Activated T-helper 1 cell treated with anti-CD3 and anti-CD28 coated beads, Interleukin-2, amount 50 U/mL, for 16 hours (primary cell): ENCODE data around the gene TUBA4B.
"Not testable (repeated sequence)": the region's sequence is repeated elsewhere in the genome, so short reads cannot be mapped to it uniquely, and the experiment has no call there.

ENCODE experiments used
- DNase-seq, 2 donors: peaks; one replicate each; pipeline ENCODE4 v3.0.0-alpha.2; 2020; ENCODE audit warnings: low read depth in 1 of 2, low spot score in 1 of 2

Gene TUBA4B

DNA sequence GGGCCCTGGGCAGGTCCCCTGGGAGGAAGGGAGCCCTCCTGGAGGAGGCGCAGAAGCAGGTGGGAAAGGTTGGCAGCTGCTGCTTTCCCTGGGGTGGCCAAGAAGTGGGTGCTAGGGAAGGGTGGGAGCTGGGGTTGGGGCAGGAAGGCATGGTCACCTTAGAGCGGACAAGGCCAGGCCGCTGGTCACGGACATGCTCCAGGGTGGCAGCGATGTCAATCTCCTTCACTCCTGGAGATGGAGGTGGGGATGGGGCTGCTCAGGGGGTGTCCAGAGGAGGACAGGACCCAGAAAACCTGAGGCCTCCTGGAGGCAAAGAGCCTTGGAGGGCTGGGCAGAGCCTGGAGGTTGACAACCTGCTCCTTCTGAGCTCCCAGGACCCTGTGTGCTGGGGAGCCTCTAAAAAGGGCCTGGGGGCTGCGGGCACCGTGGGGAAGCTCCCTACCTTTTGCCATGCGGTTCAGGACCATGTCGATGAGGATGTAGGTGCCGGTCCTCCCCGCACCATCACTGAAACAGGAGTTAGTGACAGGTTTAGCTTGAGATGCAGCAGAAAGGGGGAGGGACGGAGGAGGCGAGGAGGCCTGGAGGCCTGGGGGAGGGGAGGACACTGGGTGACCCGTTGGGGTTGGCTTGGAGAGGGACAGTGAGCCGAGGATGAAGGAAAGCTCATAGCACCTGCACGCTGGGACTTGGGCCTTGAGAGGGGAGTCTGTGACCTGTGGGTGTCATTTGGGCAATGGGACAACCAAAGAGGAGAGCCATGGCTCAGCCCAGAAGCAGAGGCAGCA lies 37.5 kb downstream of the TUBA4B start:
- DNase-seq, result no peak

DNA sequence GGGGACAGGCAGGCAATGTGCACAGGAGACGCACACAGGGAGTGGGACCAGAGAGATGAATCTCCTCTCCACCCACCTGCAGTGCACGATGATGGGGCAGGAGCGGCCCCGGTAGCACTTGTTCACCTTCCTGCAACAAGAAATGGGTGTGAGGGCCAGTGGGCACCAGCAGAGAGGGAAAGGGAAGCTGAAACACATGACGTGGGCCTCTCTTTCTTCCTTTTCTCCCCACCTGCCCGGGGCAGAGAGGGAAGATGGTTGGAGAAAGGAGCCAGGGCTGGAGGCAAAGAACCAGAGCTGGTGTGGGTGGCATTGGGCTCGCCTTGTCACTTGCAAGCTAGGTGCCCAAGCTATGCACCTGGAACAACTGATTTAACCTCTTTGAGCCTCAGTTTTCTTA lies 38.4 kb downstream of the TUBA4B start:
- no peak for DNase-seq

DNA sequence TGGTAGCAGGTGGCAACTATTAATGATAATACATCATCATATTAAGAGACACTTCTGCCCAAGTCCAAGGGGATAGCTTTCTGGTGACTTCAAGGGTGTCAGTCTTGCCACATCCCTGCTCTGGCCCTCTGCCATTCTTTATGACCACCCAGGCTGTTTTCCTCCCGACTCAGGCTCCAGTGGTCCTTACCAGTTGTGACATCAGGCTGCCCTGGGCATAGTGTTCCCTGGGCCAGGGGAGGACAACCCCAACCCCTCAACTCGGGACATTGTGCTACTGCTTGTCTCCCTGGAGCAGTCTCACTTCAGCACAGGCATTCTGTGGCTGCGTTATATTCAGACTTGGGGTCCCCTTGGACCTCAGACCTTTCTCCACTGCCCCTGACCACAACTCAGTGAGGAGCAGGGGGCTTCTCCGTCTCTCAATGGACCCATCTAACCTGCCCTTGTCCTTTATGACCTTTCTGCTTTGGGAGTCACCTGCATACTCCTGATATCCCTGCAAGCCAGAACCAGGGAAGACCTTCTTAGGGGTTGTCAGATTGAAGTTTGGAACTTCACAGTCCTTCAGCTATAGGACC lies 39.0 kb downstream of the TUBA4B start:
- no peak for DNase-seq

DNA sequence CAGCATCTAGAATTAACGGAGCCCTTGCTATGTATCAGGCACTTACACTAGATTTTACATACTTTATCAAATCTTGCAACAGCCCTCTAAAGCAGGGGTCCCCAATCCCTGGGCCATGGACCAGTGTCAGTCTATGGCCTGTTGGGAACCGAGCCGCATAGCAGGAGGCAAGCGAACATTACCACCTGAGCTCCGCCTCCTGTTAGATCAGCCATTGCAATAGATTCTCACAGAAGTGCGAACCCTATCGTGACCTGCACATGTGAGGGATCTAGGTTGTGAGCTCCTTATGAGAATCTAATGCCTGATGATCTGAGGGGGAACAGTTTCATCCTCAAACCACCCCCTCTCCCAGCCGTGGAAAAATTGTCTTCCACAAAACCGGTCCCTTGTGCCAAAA lies 39.6 kb downstream of the TUBA4B start:
- no peak for DNase-seq

DNA sequence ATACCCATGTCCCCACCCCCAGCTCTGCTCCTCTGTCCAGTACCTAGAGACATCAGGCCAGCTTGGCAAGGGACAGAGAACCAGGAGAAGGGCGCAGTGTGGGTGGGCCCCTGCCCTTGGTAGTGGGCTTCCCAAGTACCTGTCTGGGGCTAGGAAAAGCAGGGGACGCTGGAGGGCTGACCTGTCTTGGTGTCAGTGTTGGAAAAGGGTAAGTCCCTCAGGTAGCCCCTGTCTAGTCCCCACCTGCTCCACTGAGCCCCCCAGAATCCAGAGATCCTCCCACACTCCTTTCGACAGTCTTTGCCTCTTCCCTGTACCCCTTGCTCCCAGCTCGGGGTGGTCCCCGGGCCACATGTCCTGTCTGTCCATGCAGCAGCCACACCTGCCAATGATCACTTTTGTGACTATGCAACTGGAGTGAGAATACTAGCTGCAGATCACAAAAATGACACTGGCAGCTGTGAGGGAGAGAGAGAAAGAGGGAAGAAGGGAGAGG lies 40.7 kb downstream of the TUBA4B start:
- DNase-seq, result no peak

DNA sequence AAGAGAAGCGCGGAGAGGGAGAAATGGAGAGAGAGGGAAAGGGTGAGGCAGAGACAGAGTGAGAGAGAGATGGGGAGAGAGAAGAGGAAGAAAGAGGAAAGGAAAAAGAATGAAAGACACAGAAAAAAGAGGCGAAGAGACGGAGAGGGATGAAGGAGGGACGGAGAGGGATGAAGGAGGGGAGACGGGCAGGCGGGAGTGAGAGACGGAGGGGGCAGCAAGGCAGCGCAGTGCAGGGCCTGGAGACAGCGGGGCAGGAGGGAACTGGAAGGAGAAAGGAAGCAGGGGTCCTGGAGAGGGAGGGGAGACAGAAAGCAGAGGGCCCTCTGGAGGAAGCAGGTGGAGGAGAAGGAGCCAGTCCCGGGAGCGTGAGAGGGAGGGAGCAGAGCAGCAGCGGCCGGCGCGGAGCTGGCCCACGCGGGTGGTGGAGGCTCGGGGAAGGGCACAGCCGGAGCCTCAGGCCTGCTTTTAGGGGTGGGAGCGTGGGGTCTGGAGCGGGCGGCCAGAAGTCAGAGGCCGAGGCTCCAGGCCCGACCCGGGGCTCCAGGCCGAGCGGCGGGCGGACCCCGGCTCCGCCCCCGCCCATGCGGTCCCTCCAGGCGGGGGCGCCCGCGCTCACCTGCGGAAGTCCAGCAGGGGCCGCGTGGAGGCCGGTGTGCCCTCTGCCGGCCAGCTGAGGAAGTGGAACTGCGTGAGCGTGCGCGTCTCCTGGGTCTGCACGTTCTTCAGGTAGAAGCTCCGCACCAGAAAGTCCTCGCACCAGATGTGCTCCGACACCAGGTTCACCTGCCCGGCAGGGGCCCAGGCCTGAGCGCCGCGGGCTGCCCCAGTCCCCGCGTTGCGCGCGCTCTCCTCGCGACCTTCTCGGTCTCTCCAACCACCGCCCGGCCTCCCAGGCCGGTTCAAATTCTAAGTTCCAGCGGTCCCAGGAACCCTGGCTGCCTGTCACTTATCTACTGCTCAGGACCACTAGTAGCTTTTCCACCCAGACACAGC lies 41.6 kb downstream of the TUBA4B start:
- DNase-seq, result peak; percentile 77 to 87

DNA sequence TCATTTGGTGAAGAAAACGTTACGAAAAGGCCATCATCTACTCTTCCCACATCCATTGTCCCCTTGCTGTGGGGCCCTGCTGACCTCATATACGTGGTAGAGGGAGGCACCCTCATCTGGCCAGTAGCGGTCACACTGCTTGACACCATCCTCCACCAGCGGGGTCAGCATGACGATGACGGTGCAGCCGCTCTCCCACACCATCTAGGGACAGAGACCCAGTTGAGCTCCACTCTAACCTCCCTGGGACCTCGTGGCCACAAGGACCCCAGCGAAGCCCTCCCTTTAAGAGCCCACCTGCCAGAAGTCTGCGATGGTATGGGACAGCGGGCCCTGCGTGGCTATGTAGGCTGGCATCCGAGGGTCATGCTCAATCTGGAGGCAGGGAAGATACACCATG lies 43.1 kb downstream of the TUBA4B start:
- no peak for DNase-seq

DNA sequence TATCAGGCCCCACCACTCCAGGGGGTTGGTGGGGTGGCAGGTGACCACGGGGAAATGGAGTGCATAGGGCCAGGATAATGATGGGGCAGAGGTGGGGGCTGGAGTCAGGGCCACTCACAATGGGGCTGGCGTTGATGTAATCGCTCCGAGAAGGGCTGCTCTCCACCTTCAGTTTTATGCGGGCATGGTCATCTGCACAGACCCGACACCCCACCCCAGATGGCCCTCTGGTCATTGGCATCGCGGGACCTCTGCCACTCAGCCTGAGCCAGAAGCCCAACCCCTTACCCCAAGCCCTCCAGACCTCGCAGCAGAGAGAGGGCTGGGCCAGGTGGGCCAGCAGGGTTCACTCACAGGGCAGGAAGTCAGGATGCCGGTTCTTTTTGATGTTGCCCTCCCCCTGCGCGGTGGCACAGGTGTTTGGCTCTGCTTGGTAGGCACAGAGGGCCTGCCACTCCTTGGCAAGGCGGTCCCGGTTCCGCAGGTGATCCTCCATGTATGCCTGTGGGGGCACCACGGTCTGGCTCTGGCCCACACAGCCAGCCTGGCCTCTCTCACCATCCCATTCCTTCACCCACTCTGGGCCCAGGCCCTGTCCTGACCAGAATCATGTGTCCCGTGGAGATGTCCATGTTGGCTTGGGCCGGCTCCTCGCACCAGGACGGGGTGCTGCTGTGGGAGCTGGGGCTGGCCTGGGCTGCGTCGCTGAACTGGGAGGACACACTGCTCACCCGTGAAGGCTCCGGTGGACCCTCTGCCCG lies 43.8 kb downstream of the TUBA4B start:
- no peak for DNase-seq

DNA sequence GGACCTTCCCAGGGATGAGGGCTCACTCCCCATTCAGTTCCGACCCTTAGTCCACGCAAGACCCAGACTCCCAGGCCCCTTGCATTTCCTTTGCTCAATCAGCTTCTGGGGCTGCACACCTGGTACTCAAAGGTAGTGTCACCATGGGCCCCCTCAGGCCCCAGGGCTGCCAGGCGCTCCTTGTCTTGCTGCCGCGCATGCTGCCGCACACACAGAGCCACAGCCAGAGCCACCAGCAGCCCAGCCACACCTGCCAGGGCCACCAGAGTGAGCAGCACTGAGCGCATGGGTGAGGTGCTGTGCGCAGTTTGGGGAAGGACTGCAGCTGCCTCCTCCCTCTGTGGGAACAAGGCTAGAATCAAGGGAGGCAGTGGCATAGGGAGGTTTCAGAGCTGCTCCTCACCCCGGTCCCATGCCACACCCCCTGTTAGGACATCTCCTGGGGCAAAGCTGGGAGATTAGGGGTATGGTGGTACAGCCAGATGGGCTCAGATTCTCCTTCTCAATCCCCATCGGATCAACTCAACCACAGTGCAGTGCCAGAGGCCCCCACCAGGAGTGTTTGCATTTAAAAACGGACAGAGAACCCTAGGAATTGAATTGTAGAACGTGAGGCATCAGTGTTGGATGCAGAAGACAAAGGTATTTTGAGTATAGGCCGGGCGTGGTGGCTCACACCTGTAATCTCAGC lies 44.9 kb downstream of the TUBA4B start:
- DNase-seq, result no peak

DNA sequence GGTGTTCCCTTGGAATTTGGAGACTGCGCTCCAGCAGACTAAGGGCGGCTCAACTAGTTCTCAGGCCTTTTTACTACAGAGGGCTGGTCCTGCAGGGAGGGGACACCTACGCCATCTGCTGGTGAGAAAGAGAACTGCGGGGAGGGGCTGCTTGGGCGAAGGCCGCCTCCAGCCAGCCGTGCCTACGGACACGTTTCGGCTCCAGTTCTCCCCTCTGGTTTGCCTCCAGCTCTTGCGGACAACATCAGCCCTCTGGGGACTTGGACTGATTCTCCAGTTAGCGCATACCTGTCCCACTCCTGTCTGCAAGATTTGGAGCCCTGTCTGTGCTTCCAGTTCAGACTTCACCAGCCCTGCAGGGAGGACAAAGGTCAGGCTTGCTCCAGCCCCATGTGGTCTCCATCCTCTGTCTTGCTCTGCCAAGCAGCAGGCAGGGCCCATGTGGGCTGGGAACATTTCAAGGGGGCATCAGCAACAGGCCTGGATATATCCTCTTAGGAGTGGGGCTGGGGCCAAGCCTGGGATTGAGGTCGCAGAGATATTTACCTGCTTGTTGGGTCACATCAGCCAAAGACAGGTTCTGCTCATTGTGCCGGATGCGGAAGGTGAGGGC lies 45.8 kb downstream of the TUBA4B start:
- DNase-seq, result peak; percentile 81 to 86

DNA sequence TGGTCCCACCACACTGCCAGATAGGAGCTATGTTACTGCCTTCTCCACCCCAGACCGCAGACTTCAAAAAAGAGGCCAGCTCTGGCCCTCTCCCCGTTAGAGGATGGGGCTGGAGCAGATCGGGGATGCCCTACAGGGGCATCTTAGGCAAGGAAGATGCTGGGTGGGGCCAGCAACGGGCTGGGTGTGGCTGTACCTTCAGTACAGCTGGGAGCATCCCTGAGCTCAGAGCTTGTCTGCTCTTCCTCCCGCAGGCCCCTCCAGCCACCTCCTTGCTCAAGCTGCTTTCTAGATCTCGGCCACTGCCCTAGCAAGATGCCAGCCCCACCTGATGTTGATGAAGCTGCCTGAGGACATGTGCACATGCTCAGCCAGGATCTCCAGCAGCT lies 46.3 kb downstream of the TUBA4B start:
- no peak for DNase-seq

DNA sequence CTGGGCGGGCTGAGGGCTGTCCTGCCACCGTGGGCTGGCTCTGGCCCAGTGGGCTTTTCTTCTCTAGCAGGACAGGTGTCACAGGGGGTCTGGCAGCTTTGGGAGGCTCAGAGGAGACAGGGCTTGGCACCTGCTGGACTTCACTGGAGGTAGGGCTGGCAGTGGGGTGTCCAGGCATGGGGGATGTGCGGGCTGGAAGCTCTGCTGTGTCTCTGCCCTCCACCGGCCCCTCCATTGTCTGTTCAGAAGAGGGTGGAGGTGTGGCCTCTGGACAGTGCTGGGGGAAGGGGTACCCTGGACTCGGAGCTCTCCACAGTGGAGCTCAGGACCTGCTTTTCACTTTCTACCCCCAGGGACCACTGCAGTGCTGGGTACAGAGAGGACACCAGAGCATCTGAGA lies 47.0 kb downstream of the TUBA4B start:
- no peak for DNase-seq

DNA sequence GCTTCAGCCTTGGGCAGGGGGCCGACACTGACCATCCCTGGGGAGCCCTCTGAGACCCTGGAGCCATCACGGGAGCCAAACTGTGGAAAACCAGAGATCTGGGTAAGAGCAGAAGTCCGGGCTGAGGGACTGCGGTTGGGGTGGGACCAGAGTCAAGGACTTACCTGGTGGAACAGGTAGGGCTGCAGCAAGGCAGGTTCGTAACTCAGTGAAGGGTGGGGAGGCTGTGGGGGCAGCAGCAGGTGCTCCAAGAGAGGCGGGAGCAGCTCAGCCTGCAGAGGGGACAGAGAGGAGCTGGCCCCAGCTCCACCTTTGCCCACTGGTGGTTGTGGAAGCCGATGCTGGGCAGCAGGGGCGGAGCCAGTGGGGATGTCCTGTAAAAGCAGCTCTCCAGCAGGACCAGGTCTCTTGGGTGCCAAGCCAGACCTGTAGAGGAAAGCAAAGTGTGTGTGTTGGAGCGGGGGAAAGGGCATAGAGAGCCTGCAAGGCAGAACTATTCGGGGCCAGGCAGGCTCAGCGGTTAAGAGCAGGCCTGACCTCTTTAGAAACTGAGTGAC lies 49.4 kb downstream of the TUBA4B start:
- DNase-seq, result no peak

DNA sequence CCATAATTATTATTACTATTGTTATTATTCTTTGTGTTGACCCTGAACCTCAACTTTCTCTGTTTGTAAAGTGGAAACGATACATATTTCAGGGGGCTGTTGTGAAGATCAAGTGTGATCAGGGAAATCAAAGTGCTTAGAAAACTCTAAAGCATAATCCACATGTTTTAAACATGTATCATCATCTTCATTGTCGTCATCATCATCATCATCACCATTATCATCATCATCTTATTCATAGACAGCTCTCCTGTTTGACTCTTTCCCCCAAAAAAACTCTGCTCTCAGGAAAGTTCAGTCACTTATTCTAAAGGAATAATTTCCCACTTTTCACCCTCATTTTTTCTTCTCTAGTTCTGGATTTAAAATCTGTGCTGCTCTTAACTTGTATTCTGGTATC lies 51.2 kb downstream of the TUBA4B start:
- DNase-seq, result no peak

DNA sequence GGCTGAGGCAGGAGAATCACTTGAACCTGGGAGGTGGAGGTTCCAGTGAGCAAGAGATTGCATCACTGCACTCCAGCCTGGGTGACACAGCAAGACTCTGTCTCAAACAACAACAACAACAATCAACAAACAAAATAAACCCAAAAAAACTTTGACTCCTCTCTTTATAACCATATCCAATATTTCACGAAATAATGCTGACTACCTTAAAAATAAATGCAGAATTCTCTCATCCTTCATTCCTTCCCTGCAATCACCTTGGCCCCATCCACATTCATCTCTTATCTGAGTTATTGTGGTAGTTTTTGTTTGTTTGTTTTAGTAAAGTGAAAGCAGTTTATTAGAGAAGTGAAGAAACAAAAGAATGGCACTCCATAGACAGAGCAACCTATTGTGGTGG lies 53.0 kb downstream of the TUBA4B start:
- no peak for DNase-seq

DNA sequence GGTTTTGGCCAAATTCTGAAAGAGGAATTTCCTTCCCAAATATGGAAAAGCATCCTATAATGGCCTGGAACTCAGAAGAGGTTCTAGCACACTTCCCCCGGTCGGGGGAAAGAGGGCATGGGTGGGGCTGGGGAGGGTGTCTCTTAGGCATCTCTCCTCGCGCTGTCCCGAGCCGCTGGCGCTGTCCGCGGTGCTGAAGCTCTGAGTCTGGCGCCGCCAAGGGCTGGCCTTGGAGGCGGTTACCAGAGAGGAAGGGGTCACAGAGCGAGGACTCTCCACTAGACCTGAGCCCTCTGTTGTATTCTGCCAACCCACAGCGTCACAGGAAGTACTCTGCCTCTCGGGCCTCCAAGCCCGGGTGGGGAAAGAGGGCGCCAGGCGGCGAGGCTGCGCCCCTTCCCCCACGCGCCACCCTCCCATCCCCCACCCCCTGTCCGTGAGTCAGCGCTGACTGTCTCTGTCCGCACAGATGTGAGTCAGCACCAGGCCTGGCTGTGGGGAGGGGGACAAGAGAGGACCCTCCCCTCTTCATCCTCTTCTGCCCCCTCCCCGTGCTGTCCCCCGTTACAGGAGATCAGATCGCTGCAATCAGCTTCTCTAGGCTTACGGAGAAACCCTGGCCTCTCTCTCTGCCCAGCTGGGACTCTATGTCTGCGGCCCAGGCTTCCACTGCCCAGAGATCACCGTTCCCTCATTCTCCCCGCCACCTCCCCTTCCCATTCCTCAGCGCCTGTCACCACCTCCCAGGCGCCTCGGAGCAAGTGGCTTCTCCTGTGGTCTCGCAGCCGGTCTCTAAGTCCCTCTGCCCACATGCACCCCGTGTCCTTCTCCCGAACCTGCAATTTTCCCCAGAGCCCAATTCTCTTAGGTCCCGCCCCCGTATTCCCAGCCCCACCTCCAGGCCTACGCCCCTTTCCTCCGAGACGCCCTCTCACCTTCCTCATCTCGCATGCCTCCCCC lies 55.4 kb downstream of the TUBA4B start:
- peak; percentile 30 to 48 for DNase-seq

DNA sequence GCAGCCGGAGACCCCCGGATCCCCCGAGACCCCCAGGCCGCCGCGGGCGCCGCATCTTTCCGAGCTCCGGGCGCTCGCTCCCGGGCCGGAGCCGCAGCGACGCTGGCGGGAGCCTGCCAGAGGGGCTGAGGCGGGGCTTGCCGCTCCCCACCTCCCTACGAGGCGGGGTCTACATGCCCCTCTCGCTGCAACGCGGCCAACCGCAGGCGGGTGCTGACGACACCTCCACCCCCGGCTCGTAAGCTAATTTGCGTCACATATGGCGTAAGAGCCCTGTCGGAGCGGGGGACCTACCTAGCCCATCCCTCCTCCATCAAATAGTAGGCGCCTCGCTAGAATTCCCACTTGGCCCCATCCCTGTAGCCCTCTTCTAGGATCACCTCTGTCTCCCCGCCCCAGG lies 56.2 kb downstream of the TUBA4B start, which contains the start of gene PTPRN:
TSS of gene PTPRN (minus strand) at position 124 of the 400 bp plus-strand sequence. CDS start at position 55, 69 bp downstream.
- DNase-seq, result no peak

DNA sequence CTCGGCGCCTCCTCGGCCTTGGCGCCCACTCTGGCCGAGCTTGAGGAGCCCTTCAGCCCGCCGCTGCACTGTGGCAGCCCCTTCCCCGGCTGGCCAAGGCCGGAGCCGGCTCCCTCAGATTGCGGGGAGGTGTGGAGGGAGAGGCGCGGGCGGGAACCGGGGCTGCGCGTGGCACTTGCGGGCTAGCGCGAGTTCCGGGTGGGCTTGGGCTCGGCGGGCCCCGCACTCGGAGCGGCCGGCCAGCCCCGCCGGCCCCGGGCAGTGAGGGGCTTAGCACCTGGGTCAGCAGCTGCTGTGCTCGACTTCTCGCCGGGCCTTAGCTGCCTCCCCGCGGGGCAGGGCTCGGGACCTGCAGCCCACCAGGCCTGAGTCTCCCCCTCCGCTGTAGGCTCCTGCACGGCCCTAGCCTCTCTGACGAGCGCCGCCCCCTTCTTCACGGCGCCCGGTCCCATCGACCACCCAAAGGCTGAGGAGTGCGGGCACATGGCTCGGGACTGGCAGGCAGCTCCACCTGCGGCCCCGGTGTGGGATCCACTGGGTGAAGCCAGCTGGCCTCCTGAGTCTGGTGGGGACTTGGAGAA lies 59.7 kb downstream of the TUBA4B start:
- not testable (repeated sequence) for DNase-seq
